Breast epithelium (tissue), 4 donors: ENCODE results near the gene SERPINA1. TPM values are rescaled to one million over a fixed set of nuclear protein-coding genes. Genes with fewer than 3 reads are reported as not detected.

ENCODE experiments used
- DNase-seq, 2 donors: peaks; one replicate each; pipeline ENCODE4 v3.0.0-alpha.2; 2019; ENCODE audit warnings: low spot score in 2 of 2
- H3K27ac ChIP-seq, 2 donors: fragments of 200-600 bp; sonication (generic) in 1 of 2; one replicate each; pipeline ENCODE4 v1.5.1; 2016 to 2019; ENCODE audit warnings: mild to moderate bottlenecking in 1 of 2
- H3K27me3 ChIP-seq, 2 donors: fragments of 200-600 bp; sonication (generic) in 1 of 2; one replicate each; pipeline versions ENCODE4 v1.5.1 to v1.6.0; 2017 to 2019; ENCODE audit warnings: control low read depth in 1 of 2, mild to moderate bottlenecking in 1 of 2
- H3K36me3 ChIP-seq: fragments of 200-600 bp; one replicate; pipeline ENCODE4 v1.5.1; 2019
- H3K4me1 ChIP-seq, 2 donors: fragments of 200-600 bp; sonication (generic); one replicate each; pipeline ENCODE4 v1.5.1; 2016 to 2019; ENCODE audit warnings: control low read depth in 1 of 2
- H3K4me3 ChIP-seq, 3 donors: fragments of 200-600 bp; sonication (generic); 1 replicate in 2 of 3; 2 replicates in 1 of 3; pipeline ENCODE4 v1.5.1; 2016 to 2019; ENCODE audit warnings: mild to moderate bottlenecking in 3 of 3, moderate library complexity in 2 of 3
- H3K9me3 ChIP-seq, 2 donors: fragments of 200-600 bp; sonication (generic) in 1 of 2; one replicate each; pipeline ENCODE4 v1.5.1; 2016 to 2019; ENCODE audit warnings: control low read depth in 1 of 2
- POLR2A ChIP-seq: fragments of 450-650 bp; IDR thresholded peaks from one replicate; pipeline ENCODE4 v1.6.1; 2016; ENCODE audit warnings: antibody characterized with exemption, mild to moderate bottlenecking, moderate library complexity
- POLR2AphosphoS5 ChIP-seq, 3 donors: sonication (generic); formaldehyde crosslinking; IDR thresholded peaks; one replicate each; pipeline ENCODE4 v1.6.1; 2017; ENCODE audit warnings: antibody characterized with exemption in 3 of 3
- intact Hi-C: fragments of 100-400 bp; cut with DNase I; formaldehyde crosslinking; loops from one replicate; pipeline ENCODE4 v1.15.1; 2023; ENCODE audit warnings: low total_unique reads
- total RNA-seq, 3 donors: library from RNA; depleted of rRNA; stranded (reverse); fragments of >200 nt; gene quantifications; one replicate each; pipeline ENCODE4 v1.1.0, GENCODE V29; 2016
- TF ChIP-seq, protein P1 (sequence below), 3 donors: fragments of 450-650 bp; IDR thresholded peaks; one replicate each; pipeline ENCODE4 v1.5.1; 2016 to 2017; ENCODE audit warnings: antibody characterized with exemption in 3 of 3, mild to moderate bottlenecking in 3 of 3, moderate library complexity in 3 of 3

The SERPINA1 gene
- total RNA-seq, 3 donors from 2014 or later = 7.5 to 200 (median 42.6) TPM

DNA sequence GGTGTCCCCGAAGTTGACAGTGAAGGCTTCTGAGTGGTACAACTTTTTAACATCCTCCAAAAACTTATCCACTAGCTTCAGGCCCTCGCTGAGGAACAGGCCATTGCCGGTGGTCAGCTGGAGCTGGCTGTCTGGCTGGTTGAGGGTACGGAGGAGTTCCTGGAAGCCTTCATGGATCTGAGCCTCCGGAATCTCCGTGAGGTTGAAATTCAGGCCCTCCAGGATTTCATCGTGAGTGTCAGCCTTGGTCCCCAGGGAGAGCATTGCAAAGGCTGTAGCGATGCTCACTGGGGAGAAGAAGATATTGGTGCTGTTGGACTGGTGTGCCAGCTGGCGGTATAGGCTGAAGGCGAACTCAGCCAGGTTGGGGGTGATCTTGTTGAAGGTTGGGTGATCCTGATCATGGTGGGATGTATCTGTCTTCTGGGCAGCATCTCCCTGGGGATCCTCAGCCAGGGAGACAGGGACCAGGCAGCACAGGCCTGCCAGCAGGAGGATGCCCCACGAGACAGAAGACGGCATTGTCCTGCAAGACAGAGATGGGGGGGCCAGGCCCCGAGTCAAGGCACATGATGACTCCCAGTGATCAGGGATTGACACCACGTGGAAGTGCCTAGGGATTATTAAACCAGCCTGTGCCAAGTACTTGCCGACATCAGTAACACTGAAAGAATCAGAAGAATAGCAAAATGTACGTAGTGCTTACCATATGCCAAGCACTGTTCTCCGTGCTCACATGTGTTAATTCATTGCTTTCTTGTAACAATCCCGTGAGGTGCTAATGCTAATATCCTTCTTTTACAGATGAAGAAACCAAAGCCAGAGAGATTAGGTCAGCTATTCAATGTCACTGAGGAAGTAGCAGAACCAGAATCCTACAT, 5.4 kb downstream of the SERPINA1 start:
- intact Hi-C loops = no loop called here
- Histone ChIP-seq H3K9me3 (no peaks in the 10 kb centered on the region), H3K27me3 (no peaks in the 10 kb centered on the region), H3K27ac (no peak overlapping the region), H3K4me3 (no peak overlapping the region), H3K4me1 (no peaks in the 10 kb centered on the region), H3K36me3 (no peaks in the 10 kb centered on the region)
- TF ChIP-seq POLR2A (no peak), POLR2AphosphoS5 (IDR thresholded peaks at IDR 0.05) (no peak)
- TF ChIP-seq, protein P1, sequence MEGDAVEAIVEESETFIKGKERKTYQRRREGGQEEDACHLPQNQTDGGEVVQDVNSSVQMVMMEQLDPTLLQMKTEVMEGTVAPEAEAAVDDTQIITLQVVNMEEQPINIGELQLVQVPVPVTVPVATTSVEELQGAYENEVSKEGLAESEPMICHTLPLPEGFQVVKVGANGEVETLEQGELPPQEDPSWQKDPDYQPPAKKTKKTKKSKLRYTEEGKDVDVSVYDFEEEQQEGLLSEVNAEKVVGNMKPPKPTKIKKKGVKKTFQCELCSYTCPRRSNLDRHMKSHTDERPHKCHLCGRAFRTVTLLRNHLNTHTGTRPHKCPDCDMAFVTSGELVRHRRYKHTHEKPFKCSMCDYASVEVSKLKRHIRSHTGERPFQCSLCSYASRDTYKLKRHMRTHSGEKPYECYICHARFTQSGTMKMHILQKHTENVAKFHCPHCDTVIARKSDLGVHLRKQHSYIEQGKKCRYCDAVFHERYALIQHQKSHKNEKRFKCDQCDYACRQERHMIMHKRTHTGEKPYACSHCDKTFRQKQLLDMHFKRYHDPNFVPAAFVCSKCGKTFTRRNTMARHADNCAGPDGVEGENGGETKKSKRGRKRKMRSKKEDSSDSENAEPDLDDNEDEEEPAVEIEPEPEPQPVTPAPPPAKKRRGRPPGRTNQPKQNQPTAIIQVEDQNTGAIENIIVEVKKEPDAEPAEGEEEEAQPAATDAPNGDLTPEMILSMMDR (IDR thresholded peaks at IDR 0.05) = no peak
- DNase-seq = no peak

- no peak overlapping the region for H3K27ac ChIP-seq
- intact Hi-C loops = no loop called here
- no peaks in the 10 kb centered on the region for H3K27me3 ChIP-seq
- no peaks in the 10 kb centered on the region for H3K9me3 ChIP-seq
- H3K36me3 ChIP-seq = no peaks in the 10 kb centered on the region
- no peak for DNase-seq
- H3K4me3 ChIP-seq = no peak overlapping the region
- no peaks in the 10 kb centered on the region for H3K4me1 ChIP-seq
- TF ChIP-seq POLR2A (no peak), POLR2AphosphoS5 (IDR thresholded peaks at IDR 0.05) (no peak)
- TF ChIP-seq, protein P1 (IDR thresholded peaks at IDR 0.05) = no peak
These were observed 6.2 kb downstream of the SERPINA1 start for GRCh38 chr14:94382099-94382715.

DNA sequence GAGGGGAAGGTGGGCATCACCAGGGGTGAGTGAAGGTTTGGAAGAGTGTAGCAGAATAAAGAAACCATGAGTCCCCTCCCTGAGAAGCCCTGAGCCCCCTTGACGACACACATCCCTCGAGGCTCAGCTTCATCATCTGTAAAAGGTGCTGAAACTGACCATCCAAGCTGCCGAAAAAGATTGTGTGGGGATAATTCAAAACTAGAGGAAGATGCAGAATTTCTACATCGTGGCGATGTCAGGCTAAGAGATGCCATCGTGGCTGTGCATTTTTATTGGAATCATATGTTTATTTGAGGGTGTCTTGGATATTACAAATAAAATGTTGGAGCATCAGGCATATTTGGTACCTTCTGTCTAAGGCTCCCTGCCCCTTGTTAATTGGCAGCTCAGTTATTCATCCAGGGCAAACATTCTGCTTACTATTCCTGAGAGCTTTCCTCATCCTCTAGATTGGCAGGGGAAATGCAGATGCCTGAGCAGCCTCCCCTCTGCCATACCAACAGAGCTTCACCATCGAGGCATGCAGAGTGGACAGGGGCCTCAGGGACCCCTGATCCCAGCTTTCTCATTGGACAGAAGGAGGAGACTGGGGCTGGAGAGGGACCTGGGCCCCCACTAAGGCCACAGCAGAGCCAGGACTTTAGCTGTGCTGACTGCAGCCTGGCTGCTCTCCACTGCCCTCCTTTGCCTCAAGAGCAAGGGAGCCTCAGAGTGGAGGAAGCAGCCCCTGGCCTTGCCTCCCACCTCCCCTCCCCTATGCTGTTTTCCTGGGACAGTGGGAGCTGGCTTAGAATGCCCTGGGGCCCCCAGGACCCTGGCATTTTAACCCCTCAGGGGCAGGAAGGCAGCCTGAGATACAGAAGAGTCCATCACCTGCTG, 7.0 kb downstream of the SERPINA1 start:
- intact Hi-C loops = no loop called here
- Histone ChIP-seq H3K36me3 (no peaks in the 10 kb centered on the region), H3K4me1 (no peaks in the 10 kb centered on the region), H3K4me3 (no peak overlapping the region), H3K27me3 (no peaks in the 10 kb centered on the region), H3K9me3 (no peaks in the 10 kb centered on the region), H3K27ac (no peak overlapping the region)
- no peak for DNase-seq
- TF ChIP-seq, protein P1 (IDR thresholded peaks at IDR 0.05) = no peak
- no peak for TF ChIP-seq POLR2AphosphoS5 (IDR thresholded peaks at IDR 0.05)
- TF ChIP-seq POLR2A = no peak

GRCh38 chr14:94380225-94381148, 7.9 kb downstream of the SERPINA1 start:
- Histone ChIP-seq H3K9me3 (no peaks in the 10 kb centered on the region), H3K36me3 (no peaks in the 10 kb centered on the region), H3K27me3 (no peaks in the 10 kb centered on the region), H3K4me1 (no peaks in the 10 kb centered on the region), H3K27ac (no peak overlapping the region), H3K4me3 (no peak overlapping the region)
- no peak for DNase-seq
- no peak for TF ChIP-seq POLR2A
- no peak for TF ChIP-seq POLR2AphosphoS5 (IDR thresholded peaks at IDR 0.05)
- TF ChIP-seq, protein P1 (IDR thresholded peaks at IDR 0.05) = no peak
- intact Hi-C loops = no loop called here
